ENCODE measurements around the gene SAMD13.
A peak's percentile ranks its signal among the peaks of the same experiment; 100 is the strongest.

SAMD13 gene

DNA sequence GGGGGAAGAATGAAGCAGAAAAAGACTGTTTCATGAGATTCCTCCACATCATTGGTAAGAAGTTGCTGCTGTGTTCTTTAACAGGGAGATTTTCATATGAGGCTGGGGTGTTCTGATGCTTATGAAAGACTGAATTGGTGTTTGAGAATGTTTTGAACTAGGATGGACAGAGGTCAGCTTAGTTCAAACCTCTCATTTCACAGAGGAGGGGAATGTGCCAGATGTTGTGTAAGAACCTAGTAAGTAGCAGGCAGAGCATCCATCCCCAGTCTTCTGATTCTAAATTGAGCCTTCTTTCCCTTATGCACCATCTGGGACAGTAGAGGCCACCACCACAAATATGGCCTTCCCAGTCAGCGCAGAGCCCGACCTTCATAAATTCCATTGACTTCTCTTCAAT, 43.7 kb downstream of the SAMD13 start:
- DNase-seq (ENCODE audit: low spot score) = no peak

GRCh38 chr1:84347271-84347931, 45.9 kb downstream of the SAMD13 start:
- DNase-seq (ENCODE audit: low spot score) = no peak

GRCh38 chr1:84347932-84348555, 46.5 kb downstream of the SAMD13 start:
- DNase-seq (ENCODE audit: low spot score) = no peak

- no peak for DNase-seq (ENCODE audit: low spot score)
These were observed 47.3 kb downstream of the SAMD13 start for GRCh38 chr1:84348759-84349158.

- no peak for DNase-seq (ENCODE audit: low spot score)
These were observed 48.6 kb downstream of the SAMD13 start for GRCh38 chr1:84350104-84350503.

DNA sequence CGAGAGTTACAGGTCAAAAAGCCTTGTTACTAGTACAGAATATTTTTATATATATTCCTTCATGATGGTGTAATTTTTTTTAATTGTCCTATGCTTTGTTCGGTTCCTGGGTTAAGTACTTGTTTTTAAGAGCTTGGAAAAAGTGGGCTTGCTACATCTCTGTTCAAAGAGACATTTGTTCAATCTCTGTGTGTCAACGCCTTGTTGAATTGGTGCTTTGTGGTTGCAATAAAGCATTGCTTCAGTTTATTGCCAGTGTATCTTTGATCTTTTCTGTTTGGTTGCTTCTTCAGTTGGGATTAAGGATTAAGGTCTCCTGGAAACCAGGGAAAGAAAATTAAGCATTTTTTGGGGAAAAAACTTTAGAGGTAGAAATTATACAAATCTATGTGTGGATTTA, 49.0 kb downstream of the SAMD13 start:
- DNase-seq (ENCODE audit: low spot score) = peak; percentile 79

DNA sequence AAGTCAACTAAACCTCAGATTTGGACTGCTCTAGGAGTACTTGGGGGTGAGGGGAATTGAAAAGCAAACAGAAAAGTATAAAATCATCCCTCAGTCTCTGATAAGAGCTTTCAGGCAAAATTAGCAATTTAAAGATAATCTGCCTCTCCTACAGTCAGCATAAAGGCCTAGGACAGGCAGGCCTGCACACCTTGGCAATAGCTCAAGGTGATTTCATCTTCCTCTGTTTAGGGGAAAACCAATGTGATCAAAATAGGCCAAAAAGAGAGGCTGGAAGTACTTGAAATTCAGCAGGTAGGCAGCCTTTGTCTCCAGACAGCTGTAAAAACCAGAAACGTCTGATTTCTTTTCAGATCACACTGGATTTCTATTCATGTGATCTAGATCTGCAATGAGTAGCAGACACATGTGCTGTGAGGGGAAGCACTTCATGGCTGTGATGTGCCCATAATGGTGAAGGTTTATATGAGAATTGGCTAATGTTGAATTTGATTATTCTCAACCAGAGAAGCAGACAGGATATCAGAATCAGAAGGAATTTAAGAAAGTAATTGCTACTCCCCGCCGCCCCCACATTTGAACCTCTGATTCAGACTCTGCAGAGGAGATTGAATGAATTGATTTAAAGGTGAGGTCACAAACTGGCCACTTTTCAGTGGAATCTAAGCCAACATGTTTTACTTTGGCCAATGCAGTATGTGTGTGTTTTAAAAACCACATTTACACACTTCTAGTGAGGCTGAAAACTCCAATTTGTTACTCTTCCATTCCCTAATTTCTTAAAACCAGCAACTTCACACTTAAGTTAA, 51.0 kb downstream of the SAMD13 start:
- no peak for DNase-seq (ENCODE audit: low spot score)

DNA sequence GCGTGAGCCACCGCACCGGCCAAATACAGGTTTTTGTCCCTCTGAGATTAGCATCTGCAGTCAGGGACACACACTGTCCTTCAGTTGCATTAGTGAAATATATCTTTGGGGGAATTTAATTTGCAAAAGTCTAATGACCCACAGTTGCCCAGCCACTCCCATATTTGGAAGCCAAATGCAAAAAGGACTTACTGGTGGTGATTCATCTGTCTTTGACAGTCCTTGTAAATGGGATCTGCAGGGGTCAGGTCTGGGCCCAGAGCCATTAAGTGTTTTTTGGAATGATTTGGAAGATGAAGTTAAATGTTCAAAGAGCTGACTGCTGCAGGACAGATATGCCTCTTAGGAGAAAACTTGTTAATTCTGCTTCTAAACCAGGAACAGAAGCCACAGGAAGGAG, 52.2 kb downstream of the SAMD13 start:
- no peak for DNase-seq (ENCODE audit: low spot score)

- DNase-seq (ENCODE audit: low spot score) = no peak
These were observed 54.0 kb downstream of the SAMD13 start for GRCh38 chr1:84355556-84355955.

DNA sequence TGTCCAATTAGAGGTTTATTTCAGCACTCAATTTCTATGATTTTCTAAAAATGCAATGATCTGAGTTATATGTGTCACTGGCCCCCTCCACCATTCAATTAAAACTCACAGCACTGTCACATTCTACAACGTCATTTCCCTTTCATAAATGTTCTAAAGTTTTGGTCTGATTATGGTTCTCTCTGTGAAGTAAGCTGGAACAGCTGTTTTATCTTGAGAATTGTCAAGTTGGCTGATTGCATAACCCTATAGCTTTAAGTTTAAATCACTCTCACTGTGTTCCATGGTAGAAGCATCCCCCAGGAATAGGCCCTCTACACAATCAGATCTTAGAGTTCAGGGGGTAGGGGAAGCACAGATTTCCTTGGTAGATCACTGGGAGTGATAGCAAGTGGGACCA, 55.4 kb downstream of the SAMD13 start:
- no peak for DNase-seq (ENCODE audit: low spot score)

- no peak for DNase-seq (ENCODE audit: low spot score)
These were observed 57.2 kb downstream of the SAMD13 start for GRCh38 chr1:84358695-84359094.

- DNase-seq (ENCODE audit: low spot score) = no peak
These were observed 58.8 kb downstream of the SAMD13 start for GRCh38 chr1:84360316-84360715.

GRCh38 chr1:84361796-84362195, 60.3 kb downstream of the SAMD13 start:
- DNase-seq (ENCODE audit: low spot score) = no peak

DNA sequence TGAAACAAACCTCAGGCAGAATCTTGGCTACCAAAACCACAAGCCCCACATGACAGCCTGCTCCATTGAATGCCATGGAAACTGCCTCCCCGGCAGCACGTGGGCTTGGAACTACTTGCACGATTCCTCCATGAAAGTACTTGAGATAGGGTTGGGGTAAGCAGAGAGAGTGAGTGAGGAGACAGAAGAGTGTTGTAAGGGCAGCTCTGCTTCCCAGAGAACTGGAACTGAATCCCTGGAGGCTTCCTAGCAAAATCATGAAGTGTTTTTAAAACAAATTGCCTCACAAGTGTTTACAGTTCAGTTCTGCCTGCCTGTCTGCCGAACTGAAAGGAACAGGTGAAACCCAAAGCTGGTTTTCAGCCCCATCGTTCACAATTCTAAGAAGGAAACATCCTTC, 61.5 kb downstream of the SAMD13 start:
- no peak for DNase-seq (ENCODE audit: low spot score)

GRCh38 chr1:84363622-84364021, 62.1 kb downstream of the SAMD13 start:
- no peak for DNase-seq (ENCODE audit: low spot score)

DNA sequence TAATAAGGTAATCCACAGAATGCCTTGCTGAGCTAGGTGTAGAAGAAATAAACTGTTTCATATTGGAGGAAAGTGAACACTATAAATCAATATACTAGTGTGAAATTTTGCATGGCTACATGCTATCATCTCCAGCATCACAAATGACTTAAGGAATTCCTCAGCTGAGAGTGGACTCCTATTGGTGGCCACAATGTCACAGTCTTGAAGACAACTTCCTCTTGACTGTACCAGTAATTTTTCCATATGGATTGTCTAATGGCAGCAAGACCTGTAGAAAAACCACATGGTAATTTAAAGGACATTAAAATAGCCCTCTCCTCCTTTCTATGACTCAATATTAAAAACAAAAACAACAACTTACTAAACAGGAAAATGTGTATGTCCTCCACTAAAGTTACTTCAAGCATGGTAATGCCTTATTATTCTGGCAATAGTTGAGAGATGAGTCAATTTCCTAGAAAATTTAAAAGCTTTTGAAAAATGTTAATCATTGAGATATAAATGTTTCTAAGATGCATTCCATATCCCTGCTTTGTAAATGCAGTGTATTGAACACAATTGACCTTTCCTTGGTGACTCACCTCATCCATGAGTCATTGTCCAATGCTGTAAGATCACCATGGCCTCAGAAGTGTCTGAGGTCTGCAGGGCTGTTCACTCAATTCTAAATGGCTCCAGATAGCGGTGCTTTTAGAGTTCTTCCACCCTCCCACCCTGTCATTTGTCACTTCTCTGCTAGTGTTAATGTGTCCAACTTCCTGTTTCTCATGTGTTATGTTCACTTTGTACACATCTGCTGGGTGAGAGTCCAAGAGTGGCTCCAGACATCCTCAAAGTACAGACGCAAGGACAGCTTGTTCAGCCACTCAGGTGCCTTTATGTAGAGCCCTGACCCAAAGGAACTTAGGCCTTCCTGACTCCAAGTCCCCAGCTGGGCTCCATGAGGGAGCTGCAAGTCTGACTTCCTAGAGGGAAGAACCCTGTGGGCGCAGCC, 64.0 kb downstream of the SAMD13 start:
- peak; percentile 94 for DNase-seq (ENCODE audit: low spot score)

- DNase-seq (ENCODE audit: low spot score) = no peak
These were observed 65.3 kb downstream of the SAMD13 start for GRCh38 chr1:84366786-84367185.

- DNase-seq (ENCODE audit: low spot score) = no peak
These were observed 65.7 kb downstream of the SAMD13 start for GRCh38 chr1:84367219-84367618.

- DNase-seq (ENCODE audit: low spot score) = no peak
These were observed 66.9 kb downstream of the SAMD13 start for GRCh38 chr1:84368441-84368840.

- no peak for DNase-seq (ENCODE audit: low spot score)
These were observed 68.8 kb downstream of the SAMD13 start for GRCh38 chr1:84370266-84370665.

DNA sequence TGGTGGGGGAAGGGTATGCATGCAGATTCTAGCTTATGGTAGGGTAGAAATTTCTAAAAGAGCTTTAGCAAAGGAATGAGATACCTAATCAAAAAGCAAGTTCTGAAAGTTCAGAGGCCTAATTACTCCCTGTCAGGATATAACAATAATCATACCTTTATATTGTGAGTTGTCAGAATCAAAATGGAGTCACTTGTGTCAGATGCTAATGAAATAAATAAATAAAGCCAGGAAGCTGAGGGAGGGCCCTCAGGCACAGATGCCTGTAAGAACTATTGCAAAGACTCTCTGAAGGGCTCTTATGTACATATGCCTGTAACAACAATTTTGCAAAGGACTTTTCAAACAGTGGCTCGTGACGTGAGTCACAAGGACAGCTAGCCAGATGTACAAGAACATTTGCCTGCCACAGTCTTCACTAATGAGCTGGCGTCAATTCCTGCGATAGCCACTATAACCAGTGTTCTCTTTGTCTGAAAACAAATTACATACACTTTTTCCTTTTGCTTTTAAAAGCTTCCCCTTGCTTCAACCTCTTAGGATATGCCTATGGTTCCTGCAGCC, 69.4 kb downstream of the SAMD13 start:
- DNase-seq (ENCODE audit: low spot score) = no peak
